Endothelial cell (in vitro differentiated cells): ENCODE measurements around the gene MIPEP. TPM values are rescaled to one million over a fixed set of nuclear protein-coding genes. Genes with fewer than 3 reads are reported as not detected.

Source experiments
- DNase-seq: peaks from one replicate; pipeline ENCODE4 v3.0.0; 2021; ENCODE audit warnings: low spot score
- H3K27ac Mint-ChIP-seq: one replicate; pipeline ENCODE4 v1.8.0; 2021; ENCODE audit warnings: mixed read lengths, inconsistent platforms; ENCODE audit not compliant: unreplicated experiment
- H3K27me3 Mint-ChIP-seq: one replicate; pipeline ENCODE4 v1.8.0; 2021; ENCODE audit warnings: mild to moderate bottlenecking, moderate library complexity, mixed read lengths, inconsistent platforms; ENCODE audit not compliant: unreplicated experiment
- H3K36me3 Mint-ChIP-seq: one replicate; pipeline ENCODE4 v1.8.0; 2021; ENCODE audit warnings: mild to moderate bottlenecking, low read depth, mixed read lengths, inconsistent platforms; ENCODE audit not compliant: unreplicated experiment
- H3K4me1 Mint-ChIP-seq: one replicate; pipeline ENCODE4 v1.8.0; 2021; ENCODE audit warnings: mild to moderate bottlenecking, mixed read lengths, inconsistent platforms; ENCODE audit not compliant: unreplicated experiment
- H3K4me3 Mint-ChIP-seq: one replicate; pipeline ENCODE4 v1.8.0; 2021; ENCODE audit warnings: mild to moderate bottlenecking, mixed read lengths, inconsistent platforms; ENCODE audit not compliant: unreplicated experiment
- H3K9me3 Mint-ChIP-seq: one replicate; pipeline ENCODE4 v1.8.0; 2021; ENCODE audit warnings: mixed read lengths, inconsistent platforms; ENCODE audit not compliant: unreplicated experiment
- total RNA-seq: library from RNA; stranded (reverse); fragmentation: NEBNext Ultra II Directional; extraction: Animal tissue kit (Norgen Biotek cat#: 25700); gene quantifications from one replicate; pipeline ENCODE4 v1.2.1, GENCODE V29; 2021; ENCODE audit not compliant: unreplicated experiment
- TF ChIP-seq, protein P1 (sequence below): fragments of 200-600 bp; sonication (generic); IDR thresholded peaks from one replicate; pipeline ENCODE4 v1.5.0; 2021; ENCODE audit warnings: antibody characterized with exemption; ENCODE audit not compliant: unreplicated experiment

The MIPEP gene
- total RNA-seq, 1 donor from 2014 or later = 8.8 TPM

DNA sequence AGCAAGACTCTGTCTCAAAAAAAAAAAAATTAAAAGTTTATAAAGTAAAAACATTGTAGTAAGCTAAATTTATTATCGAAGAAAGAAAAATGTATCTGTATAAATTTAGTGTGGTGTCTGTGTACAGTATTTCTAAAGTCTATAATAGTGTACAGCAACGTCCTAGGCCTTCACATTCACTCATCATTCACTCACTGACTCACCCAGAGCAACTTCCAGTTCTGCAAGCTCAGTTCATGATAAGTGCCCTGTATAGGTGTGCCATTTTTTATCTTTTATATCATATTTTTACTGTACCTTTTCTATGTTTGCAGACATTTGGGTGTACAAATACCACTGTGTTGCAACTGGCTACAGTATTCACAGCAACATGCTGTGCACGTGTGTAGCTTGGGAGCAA lies 200.9 kb downstream of the MIPEP start:
- no peak for DNase-seq
- Mint-ChIP-seq H3K36me3 (no peaks in the 10 kb centered on the region), H3K27ac (no peak overlapping the region), H3K4me3 (no peak overlapping the region), H3K9me3 (no peaks in the 10 kb centered on the region), H3K4me1 (no peaks in the 10 kb centered on the region), H3K27me3 (no peaks in the 10 kb centered on the region)
- TF ChIP-seq, protein P1, sequence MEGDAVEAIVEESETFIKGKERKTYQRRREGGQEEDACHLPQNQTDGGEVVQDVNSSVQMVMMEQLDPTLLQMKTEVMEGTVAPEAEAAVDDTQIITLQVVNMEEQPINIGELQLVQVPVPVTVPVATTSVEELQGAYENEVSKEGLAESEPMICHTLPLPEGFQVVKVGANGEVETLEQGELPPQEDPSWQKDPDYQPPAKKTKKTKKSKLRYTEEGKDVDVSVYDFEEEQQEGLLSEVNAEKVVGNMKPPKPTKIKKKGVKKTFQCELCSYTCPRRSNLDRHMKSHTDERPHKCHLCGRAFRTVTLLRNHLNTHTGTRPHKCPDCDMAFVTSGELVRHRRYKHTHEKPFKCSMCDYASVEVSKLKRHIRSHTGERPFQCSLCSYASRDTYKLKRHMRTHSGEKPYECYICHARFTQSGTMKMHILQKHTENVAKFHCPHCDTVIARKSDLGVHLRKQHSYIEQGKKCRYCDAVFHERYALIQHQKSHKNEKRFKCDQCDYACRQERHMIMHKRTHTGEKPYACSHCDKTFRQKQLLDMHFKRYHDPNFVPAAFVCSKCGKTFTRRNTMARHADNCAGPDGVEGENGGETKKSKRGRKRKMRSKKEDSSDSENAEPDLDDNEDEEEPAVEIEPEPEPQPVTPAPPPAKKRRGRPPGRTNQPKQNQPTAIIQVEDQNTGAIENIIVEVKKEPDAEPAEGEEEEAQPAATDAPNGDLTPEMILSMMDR = no peak

DNA sequence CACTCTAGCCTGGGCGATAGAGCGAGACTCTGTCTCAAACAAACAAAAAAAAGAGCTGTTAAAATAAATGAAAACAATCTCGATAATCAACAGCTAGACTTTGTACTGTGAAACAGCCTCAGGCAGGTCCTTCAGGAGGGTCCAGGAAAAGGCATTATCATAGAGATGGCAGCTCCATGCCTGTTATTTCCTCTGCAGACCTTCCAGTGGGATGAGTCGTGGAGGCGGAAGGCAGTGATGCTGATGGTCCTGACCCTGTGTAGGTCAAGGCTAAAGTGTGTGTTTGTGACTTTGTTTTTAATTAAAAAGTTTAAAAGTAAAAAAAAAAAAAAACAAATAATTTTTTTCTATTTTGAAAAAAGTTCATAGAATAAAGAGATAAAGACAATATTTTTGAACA lies 201.6 kb downstream of the MIPEP start:
- Mint-ChIP-seq H3K4me3 (no peak overlapping the region), H3K36me3 (no peaks in the 10 kb centered on the region), H3K27me3 (no peaks in the 10 kb centered on the region), H3K4me1 (no peaks in the 10 kb centered on the region), H3K9me3 (no peaks in the 10 kb centered on the region), H3K27ac (no peak overlapping the region)
- DNase-seq = no peak
- TF ChIP-seq, protein P1 = no peak

DNA sequence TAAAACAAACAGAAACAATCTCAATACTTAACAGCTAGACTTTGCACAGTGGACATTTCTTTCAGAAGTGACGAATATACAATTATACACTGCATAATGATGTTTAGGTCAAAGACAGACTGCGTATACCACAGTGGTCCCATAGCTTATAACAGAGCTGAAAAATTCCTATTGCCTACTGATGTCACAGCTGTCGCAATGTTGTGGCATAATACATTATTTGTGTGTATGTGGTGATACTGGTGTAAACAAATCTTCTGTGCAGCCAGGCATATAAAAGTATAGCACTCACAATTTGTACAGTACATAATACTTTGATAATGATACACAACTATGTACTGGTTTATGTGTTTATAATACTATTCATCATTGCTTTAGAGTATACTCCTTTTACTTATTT lies 202.3 kb downstream of the MIPEP start:
- Mint-ChIP-seq H3K4me1 (no peaks in the 10 kb centered on the region), H3K36me3 (no peaks in the 10 kb centered on the region), H3K9me3 (no peaks in the 10 kb centered on the region), H3K27ac (no peak overlapping the region), H3K4me3 (no peak overlapping the region), H3K27me3 (no peaks in the 10 kb centered on the region)
- TF ChIP-seq, protein P1 = no peak
- no peak for DNase-seq

DNA sequence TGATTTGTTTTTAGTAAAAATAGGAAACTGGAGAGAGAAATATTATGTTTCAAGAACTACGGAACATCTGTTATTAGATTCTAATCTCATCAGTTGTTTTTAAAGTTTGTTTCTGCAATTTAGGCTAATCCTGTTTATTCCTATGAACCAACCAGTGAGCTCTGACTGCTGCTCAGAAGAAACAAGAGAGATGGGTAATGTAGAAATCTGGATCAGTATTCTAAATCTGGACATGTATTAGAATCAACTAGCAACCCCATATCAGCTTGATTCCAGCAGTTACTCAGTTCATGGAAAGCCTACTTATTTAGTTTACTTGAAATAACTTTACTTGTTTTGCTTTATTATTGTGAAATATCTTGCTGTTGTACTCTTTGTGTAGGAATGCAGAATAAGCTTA lies 203.8 kb downstream of the MIPEP start:
- H3K4me3 Mint-ChIP-seq = no peak overlapping the region
- peaks cover 2% of the 10 kb centered on the region for H3K27me3 Mint-ChIP-seq
- H3K4me1 Mint-ChIP-seq = no peaks in the 10 kb centered on the region
- TF ChIP-seq, protein P1 = no peak
- H3K36me3 Mint-ChIP-seq = no peaks in the 10 kb centered on the region
- no peak overlapping the region for H3K27ac Mint-ChIP-seq
- no peaks in the 10 kb centered on the region for H3K9me3 Mint-ChIP-seq
- DNase-seq = no peak

DNA sequence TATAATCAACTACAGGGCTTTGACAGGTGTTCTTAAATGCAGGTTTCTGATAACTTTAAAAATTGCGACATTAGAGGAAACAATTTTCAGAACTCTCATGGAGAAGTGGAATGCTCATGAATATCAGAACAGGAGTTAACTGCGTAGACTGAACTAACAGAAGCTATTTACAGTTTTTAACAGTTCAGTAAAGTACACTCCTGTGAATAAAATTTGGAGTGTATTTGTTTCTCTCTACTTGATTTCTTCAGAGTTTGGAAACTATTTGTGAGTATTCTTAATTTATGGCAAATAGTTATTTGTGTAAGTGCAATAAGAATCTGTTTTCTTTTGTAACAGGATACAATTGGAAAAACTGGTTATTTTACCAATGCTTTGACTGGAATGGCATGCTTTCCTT lies 204.6 kb downstream of the MIPEP start:
- Mint-ChIP-seq H3K4me3 (no peak overlapping the region), H3K27me3 (peaks cover 2% of the 10 kb centered on the region), H3K4me1 (no peaks in the 10 kb centered on the region), H3K36me3 (no peaks in the 10 kb centered on the region), H3K9me3 (no peaks in the 10 kb centered on the region), H3K27ac (no peak overlapping the region)
- TF ChIP-seq, protein P1 = no peak
- DNase-seq = no peak
